GM21381 (cell line): ENCODE measurements around the gene SVBP.
A peak's percentile ranks its signal among the peaks of the same experiment; 100 is the strongest.

Experiments used
- ATAC-seq: cut with Tn5 transposase; IDR thresholded peaks from one replicate; pipeline ENCODE4 v1.9.1; 2021; ENCODE audit warnings: mild to moderate bottlenecking, moderate library complexity; ENCODE audit not compliant: unreplicated experiment

Gene SVBP

GRCh38 chr1:42806593-42806992 lies 10.6 kb downstream of the SVBP start:
- no peak for ATAC-seq

- ATAC-seq, result no peak
These were observed 11.0 kb downstream of the SVBP start for GRCh38 chr1:42806171-42806570.

- ATAC-seq, result no peak
These were observed 15.2 kb downstream of the SVBP start for GRCh38 chr1:42801832-42802473.

- no peak for ATAC-seq
These were observed 19.2 kb downstream of the SVBP start for GRCh38 chr1:42797979-42798378.

- no peak for ATAC-seq
These were observed 19.8 kb downstream of the SVBP start for GRCh38 chr1:42797414-42797813.

GRCh38 chr1:42793824-42794223 lies 23.4 kb downstream of the SVBP start:
- ATAC-seq, result no peak

- no peak for ATAC-seq
These were observed 29.2 kb downstream of the SVBP start for GRCh38 chr1:42788021-42788420.

- ATAC-seq, result no peak
These were observed 31.1 kb downstream of the SVBP start for GRCh38 chr1:42786097-42786496.

GRCh38 chr1:42784946-42785693 lies 32.1 kb downstream of the SVBP start, which contains the start of gene TMEM269:
Gene TMEM269 (plus strand): TSS chr1:42784991. CDS start chr1:42789894, 4,903 bp downstream.
- no peak for ATAC-seq

GRCh38 chr1:42784547-42784945 lies 32.7 kb downstream of the SVBP start:
- no peak for ATAC-seq

- no peak for ATAC-seq
These were observed 34.1 kb downstream of the SVBP start for GRCh38 chr1:42783092-42783491.

GRCh38 chr1:42780176-42780575 lies 37.0 kb downstream of the SVBP start:
- ATAC-seq, result no peak

- ATAC-seq, result no peak
These were observed 37.5 kb downstream of the SVBP start for GRCh38 chr1:42779725-42780124.

- no peak for ATAC-seq
These were observed 39.3 kb downstream of the SVBP start for GRCh38 chr1:42777852-42778251.

- ATAC-seq, result no peak
These were observed 40.7 kb downstream of the SVBP start for GRCh38 chr1:42776502-42776901.

GRCh38 chr1:42774928-42775526 lies 42.2 kb downstream of the SVBP start:
- ATAC-seq, result no peak

- ATAC-seq, result no peak
These were observed 43.8 kb downstream of the SVBP start for GRCh38 chr1:42773420-42773819.

- no peak for ATAC-seq
These were observed 47.4 kb downstream of the SVBP start for GRCh38 chr1:42769811-42770210.

- ATAC-seq, result no peak
These were observed 49.0 kb downstream of the SVBP start for GRCh38 chr1:42768172-42768571.

- peak; percentile 29 for ATAC-seq
These were observed 49.6 kb downstream of the SVBP start for GRCh38 chr1:42767510-42768000.

- ATAC-seq, result peak; percentile 87
These were observed 50.3 kb downstream of the SVBP start, which contains the start of the genes C1orf50 and P3H1 for GRCh38 chr1:42766741-42767509. Gene C1orf50 (plus strand): TSS chr1:42767249. CDS start chr1:42767312, 63 bp downstream. Gene P3H1 (minus strand): TSS chr1:42767028. CDS start chr1:42766971, 57 bp downstream.
